NCI-H187 treated with DMSO at 0.1 percent for 48 hours (cell line): ENCODE data around the gene TLE7.

ENCODE experiments used
- DNase-seq: peaks from one replicate; lab custom pipeline; 2025; lab: John Stamatoyannopoulos, UW

TLE7 gene

GRCh38 chr16:71442051-71442440 is at the start of gene TLE7:
TSS of gene TLE7 (minus strand) at chr16:71442054. CDS start at chr16:71433324, 8,730 bp downstream.
- DNase-seq = no peak

DNA sequence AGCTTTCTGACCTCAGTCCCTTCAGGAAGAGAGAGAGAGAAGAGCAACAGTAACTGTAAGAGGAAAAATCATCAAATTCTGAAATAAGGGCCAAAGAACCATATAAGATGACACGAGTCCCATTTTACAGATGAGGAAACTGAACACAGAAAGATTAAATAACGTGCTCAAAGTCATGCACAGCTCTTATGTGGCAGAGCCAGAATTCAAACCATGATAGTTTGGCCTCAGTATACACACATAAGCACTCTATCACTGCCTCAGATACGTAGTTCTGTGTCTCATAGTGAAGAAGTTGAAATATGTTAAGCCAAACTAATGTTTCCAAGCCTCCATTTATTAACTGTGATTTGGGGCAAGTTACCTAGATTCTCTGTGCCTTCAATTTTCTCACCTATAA is 49.2 kb upstream of the TLE7 start:
- DNase-seq = no peak

- DNase-seq = no peak
Observed at GRCh38 chr16:71490361-71490760, 48.5 kb upstream of the TLE7 start.

GRCh38 chr16:71489122-71489521 is 47.3 kb upstream of the TLE7 start, which contains the start of gene ZNF19:
TSS of gene ZNF19 (minus strand) at chr16:71489324. CDS start at chr16:71482114, 7,210 bp downstream.
- DNase-seq = no peak

DNA sequence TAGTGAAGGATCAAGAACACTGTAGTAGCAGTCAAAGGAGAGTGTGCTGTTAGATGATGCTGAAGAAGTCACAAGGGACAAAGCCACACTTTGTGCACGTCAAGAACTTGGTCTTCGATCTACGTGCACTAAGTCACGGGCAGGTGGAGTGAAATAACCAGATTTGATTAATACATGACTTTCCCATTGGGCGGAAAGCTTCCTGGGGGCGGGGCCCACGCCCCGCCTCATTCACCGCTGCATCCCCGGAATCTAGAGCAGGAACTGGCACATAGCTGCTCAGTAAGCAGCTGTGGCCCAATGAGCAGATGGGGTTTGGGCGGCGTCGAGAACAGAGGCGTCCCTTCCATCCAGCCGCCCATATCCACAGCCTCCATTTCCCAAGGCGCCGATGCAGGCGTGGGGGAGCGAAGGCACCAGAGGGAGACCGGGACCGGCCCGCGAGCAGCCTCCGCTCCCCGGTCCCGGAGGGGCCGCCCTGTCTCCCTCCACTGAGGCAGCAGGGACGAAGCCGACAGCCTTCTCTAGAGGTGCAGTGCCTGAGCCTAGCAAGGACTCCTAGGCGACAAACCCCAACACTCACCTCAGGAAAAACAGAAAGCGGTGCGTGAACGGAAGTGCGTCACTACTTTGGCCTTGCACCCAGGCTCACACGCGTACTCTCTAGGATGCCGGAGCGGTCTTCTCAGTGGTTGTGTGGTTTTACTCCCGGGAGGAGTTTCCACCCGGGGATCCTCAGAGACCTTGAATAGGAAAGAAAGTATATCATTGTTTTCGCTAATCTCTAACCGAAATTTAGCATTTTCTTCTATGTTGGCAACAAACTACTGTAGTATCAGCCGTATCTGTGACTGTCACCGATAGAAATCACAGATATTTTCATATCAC is 42.4 kb upstream of the TLE7 start:
- DNase-seq = peak; percentile 30

GRCh38 chr16:71482569-71482968 is 40.7 kb upstream of the TLE7 start:
- DNase-seq = no peak

GRCh38 chr16:71480956-71481355 is 39.1 kb upstream of the TLE7 start:
- no peak for DNase-seq

DNA sequence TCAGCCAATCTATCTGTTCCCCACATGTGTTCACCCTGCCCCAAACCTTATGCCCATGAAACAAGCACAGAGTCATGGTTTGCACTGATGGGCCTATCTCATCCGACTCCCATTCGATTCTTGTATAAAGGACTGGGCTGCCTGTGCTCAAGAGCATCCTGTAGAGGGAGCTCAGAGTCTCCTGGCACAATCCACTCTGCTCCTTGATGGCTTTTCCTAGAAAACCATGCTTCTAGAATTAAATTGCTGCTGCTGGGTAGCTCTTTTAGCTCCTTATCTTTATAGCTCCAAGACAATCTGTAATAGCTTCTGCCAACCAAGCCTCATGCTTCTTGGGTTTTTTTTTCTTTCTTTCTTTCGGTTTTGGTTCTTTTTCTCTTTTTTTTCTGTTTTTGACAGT is 37.6 kb upstream of the TLE7 start:
- DNase-seq = no peak

DNA sequence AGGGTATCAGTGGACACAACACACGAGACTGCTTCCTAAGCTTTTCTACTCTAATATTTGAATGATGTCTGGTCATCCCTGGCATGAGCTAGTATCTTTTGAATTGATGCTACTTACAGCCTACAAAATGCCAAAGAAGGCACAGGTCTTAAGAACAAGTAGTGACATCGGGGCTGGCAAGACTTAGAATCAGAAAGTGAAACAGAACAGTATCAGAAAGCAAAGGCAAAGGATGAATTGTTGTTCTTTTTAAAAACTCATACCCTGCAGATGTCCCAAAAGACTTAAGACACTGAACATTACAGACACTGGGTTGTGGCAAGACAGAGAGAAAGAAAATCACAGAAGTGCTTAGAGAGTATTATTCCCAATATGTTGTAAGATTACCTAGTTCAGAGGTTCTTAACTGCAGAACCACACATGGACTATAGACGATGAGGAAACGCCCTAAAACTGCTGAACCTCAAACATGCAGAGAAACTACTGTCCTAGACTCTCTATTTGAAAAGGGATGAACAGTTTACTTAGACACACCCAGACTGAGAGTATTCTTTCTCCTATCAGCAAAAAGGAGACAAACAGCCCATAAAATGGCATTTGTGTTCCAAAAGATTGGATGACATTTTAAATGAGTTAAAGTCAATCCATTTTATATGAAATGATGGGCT is 34.7 kb upstream of the TLE7 start:
- no peak for DNase-seq

DNA sequence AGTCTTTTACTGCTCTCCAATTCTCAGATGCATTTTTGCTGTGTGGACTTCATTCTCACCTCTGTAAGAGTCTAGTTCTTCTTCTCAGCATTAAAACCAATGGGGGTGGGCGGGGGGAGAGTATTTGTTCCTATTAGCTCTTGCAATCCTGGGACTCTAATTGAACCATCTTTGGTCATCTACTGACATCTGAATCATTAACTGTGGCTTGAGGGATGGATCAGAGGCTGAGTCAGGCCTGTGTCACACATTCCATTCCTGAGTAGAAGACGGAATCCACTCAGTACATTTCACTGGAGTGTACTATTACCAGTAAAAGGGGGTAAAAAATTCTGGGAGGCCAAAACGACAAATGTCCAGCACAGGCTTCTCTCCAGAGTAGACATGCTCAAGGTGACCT is 33.0 kb upstream of the TLE7 start:
- no peak for DNase-seq

- DNase-seq = no peak
Observed at GRCh38 chr16:71473891-71474290, 32.0 kb upstream of the TLE7 start.

DNA sequence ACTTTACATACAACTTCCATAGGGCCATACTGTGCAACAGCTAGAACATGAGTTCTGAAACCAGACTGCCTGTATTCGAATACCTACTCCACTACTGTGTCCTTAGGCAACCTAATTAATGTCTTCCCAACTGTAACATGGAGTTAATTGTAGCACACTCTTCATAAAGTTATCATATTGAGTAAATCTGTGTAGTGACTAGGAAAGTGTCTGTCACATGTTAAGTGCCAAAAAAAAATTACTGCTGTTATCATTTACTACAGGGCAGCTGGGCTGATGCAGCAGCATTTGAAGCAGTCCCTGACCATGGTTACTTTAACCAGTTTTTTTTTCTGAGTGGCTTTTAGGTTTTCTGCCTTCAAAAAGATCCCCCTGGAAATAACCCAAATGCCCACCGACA is 31.1 kb upstream of the TLE7 start:
- DNase-seq = no peak

- DNase-seq = no peak
Observed at GRCh38 chr16:71472051-71472450, 30.2 kb upstream of the TLE7 start.

DNA sequence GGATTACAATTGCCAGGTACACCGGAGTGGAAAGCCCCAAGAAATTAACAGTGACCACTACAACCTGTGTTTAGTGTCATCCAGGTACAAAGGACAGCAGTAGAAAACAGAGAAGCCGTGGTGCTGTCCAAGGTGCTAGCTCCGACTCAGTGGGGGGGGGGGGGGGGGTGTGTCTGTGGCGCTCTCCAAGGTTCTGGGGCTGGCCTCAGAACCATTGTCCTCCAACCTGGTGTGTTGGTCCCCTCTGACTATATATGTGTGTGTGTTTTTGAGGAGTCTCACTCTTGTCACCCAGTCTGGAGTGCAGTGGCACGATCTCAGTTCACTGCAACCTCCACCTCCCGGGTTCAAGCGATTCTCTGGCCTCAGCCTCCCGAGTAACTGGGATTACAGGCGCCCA is 26.0 kb upstream of the TLE7 start:
- DNase-seq = no peak

GRCh38 chr16:71464231-71464630 is 22.4 kb upstream of the TLE7 start:
- no peak for DNase-seq

GRCh38 chr16:71461686-71462648 is 20.1 kb upstream of the TLE7 start, which contains the start of gene ZNF23:
TSS of gene ZNF23 (minus strand) at chr16:71462247. CDS start at chr16:71456796, 5,451 bp downstream.
- DNase-seq = no peak

DNA sequence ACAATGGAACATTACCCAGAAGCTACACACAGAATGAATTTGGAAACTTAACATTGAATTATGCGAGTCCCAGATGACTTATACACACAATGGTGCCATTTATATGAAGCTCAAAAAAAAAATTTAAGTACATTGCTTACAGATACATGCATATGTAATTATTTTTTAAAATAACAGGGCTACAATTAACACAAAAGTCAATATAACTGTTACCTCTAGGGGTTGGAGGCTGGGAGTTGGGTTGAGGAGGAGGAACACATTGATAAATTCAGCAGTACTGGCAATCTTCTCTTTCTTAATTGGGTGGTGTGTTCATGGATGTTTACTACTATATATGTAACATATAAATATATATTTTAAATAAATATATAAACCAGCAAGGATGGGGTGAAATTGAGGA is 19.1 kb upstream of the TLE7 start:
- no peak for DNase-seq

- no peak for DNase-seq
Observed at GRCh38 chr16:71460236-71460635, 18.4 kb upstream of the TLE7 start.

DNA sequence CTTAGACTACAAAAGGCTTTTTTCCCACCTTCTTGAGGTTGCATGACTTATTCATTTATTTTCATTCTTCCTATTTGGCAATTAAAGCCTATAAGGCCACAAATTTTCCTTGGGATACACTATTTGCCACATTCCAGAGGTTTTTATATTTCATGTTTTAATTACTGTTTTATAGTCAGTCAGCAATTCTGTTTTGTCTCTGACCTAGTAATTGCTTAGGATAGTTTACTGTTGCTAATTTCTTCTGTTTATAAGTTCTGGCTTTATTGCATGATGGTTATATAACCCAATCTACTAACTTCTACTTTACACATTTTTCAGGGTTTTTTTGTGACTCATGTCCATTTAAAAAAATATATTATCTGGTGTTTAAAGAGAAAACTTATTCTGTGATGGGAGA is 17.7 kb upstream of the TLE7 start:
- DNase-seq = no peak

- DNase-seq = no peak
Observed at GRCh38 chr16:71456801-71457200, 14.9 kb upstream of the TLE7 start.

DNA sequence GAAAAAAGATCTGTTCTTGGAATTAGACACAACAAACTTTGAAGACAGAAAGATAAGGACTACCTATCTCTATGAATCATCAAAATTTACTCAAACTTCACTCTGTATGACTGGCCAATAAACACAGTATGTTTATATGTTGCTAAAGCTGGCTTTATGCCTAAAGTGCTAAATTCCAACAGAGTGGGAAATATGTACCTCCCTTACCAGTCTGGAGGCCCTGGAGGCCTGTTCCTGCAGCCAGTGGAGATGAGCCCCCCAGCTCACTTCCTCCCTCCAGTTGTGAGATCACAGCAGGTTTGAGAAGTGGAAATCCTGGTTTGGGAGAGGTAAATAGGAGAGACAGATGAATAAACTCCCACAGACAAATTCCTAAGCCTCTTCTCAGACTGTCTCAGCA is 11.2 kb upstream of the TLE7 start:
- DNase-seq = no peak

- no peak for DNase-seq
Observed at GRCh38 chr16:71449020-71449419, 7.2 kb upstream of the TLE7 start.
